ENCODE measurements around the gene SCAP. TPM values are rescaled to one million over a fixed set of nuclear protein-coding genes. Genes with fewer than 3 reads are reported as not detected.

SCAP gene
- total and polyA plus RNA-seq, 2 experiments from 2014 or later: 35.5 to 141 TPM

- peaks cover 53% of the 10 kb centered on the region for H3K36me3 Mint-ChIP-seq (ENCODE audit: low read depth)
- peaks cover 5% of the 10 kb centered on the region; the same call in 2 of the 3 replicates for H3K4me1 Mint-ChIP-seq
- H3F3A ChIP-seq (replicated peaks; ENCODE audit: low read depth): no peaks in the 10 kb centered on the region; the same call in 1 of the 2 replicates
- no peaks in the 10 kb centered on the region for H3K36me3 ChIP-seq (ENCODE audit: insufficient read depth)
- peaks cover 5% of the 10 kb centered on the region for H4K20me1 ChIP-seq (replicated peaks; ENCODE audit: insufficient read depth)
- no peaks in the 10 kb centered on the region for H3K79me2 ChIP-seq (replicated peaks; ENCODE audit: insufficient read depth)
- no peak overlapping the region for H3K4me3 Mint-ChIP-seq
- no peaks in the 10 kb centered on the region; the same call in 1 of the 2 replicates for H3K4me1 ChIP-seq (ENCODE audit: insufficient read depth)
- H3K4me3 ChIP-seq: no peak overlapping the region
- H3K27ac ChIP-seq (ENCODE audit: low read depth): no peak overlapping the region
- TF ChIP-seq ZNF331 (CRISPR knock-in tag; IDR thresholded peaks at IDR 0.05; ENCODE audit: low read depth) (no peak), EZH2phosphoT487 (IDR thresholded peaks at IDR 0.05; ENCODE audit: unreplicated experiment) (no peak), ETS1 (IDR thresholded peaks at IDR 0.05) (no peak), POLR2AphosphoS5 (IDR thresholded peaks at IDR 0.05; ENCODE audit: low read depth) (no peak), CTCF (conservative IDR thresholded peaks at IDR 0.05; ENCODE audit: low read depth in 2 of 2) (no peak), NANOG (IDR thresholded peaks at IDR 0.05; ENCODE audit: borderline replicate concordance) (no peak), STAT1 (IDR thresholded peaks at IDR 0.05; ENCODE audit: unreplicated experiment) (no peak)
- H2AFZ ChIP-seq: no peak overlapping the region
- no peaks in the 10 kb centered on the region for H3K27me3 Mint-ChIP-seq (ENCODE audit: insufficient read depth, low read depth, poor library complexity)
- no peak overlapping the region for H3K4me2 ChIP-seq
- no peaks in the 10 kb centered on the region for H3K27me3 ChIP-seq (ENCODE audit: insufficient read depth)
- H3K27ac Mint-ChIP-seq: no peak overlapping the region
- no peaks in the 10 kb centered on the region; the same call in 2 of the 3 replicates for H3K9me3 Mint-ChIP-seq
- H3K9me2 ChIP-seq (ENCODE audit: insufficient read depth): no peaks in the 10 kb centered on the region
- DNase-seq (ENCODE audit: low spot score) (no peak), ATAC-seq (no peak)
These were observed 44.5 kb downstream of the SCAP start for GRCh38 chr3:47431225-47431624.

- Histone ChIP-seq H3K4me3 (no peak overlapping the region), H3K27ac (ENCODE audit: low read depth) (no peak overlapping the region), H4K20me1 (replicated peaks; ENCODE audit: insufficient read depth) (no peaks in the 10 kb centered on the region; the same call in 1 of the 2 replicates), H3K79me2 (replicated peaks; ENCODE audit: insufficient read depth) (no peaks in the 10 kb centered on the region), H3K4me2 (no peak overlapping the region), H2AFZ (no peak overlapping the region), H3K36me3 (ENCODE audit: insufficient read depth) (no peaks in the 10 kb centered on the region), H3F3A (replicated peaks; ENCODE audit: low read depth) (no peaks in the 10 kb centered on the region; the same call in 1 of the 2 replicates), H3K4me1 (ENCODE audit: insufficient read depth) (no peaks in the 10 kb centered on the region; the same call in 1 of the 2 replicates), H3K27me3 (ENCODE audit: insufficient read depth) (no peaks in the 10 kb centered on the region), H3K9me2 (ENCODE audit: insufficient read depth) (no peaks in the 10 kb centered on the region)
- H3K27ac Mint-ChIP-seq: no peak overlapping the region
- peaks cover 5% of the 10 kb centered on the region; the same call in 2 of the 3 replicates for H3K4me1 Mint-ChIP-seq
- H3K27me3 Mint-ChIP-seq (ENCODE audit: insufficient read depth, low read depth, poor library complexity): no peaks in the 10 kb centered on the region
- H3K4me3 Mint-ChIP-seq: no peak overlapping the region
- H3K9me3 Mint-ChIP-seq: no peaks in the 10 kb centered on the region; the same call in 2 of the 3 replicates
- no peak for ATAC-seq
- DNase-seq (ENCODE audit: low spot score): no peak
- peaks cover 53% of the 10 kb centered on the region for H3K36me3 Mint-ChIP-seq (ENCODE audit: low read depth)
- TF ChIP-seq ETS1 (IDR thresholded peaks at IDR 0.05) (no peak), EZH2phosphoT487 (IDR thresholded peaks at IDR 0.05; ENCODE audit: unreplicated experiment) (no peak), STAT1 (IDR thresholded peaks at IDR 0.05; ENCODE audit: unreplicated experiment) (no peak), ZNF331 (CRISPR knock-in tag; IDR thresholded peaks at IDR 0.05; ENCODE audit: low read depth) (no peak), REST (IDR thresholded peaks at IDR 0.05; ENCODE audit: unreplicated experiment) (no peak)
These were observed 45.1 kb downstream of the SCAP start for GRCh38 chr3:47430606-47431005.
